GM19324 (cell line): ENCODE measurements around the gene ADORA1.

Experiments used
- ATAC-seq: cut with Tn5 transposase; IDR thresholded peaks from one replicate; pipeline ENCODE4 v1.9.1; 2021; ENCODE audit warnings: mild to moderate bottlenecking, moderate library complexity; ENCODE audit not compliant: unreplicated experiment, low FRiP score

Gene ADORA1

GRCh38 chr1:203169770-203170520, 42.4 kb downstream of the ADORA1 start:
- ATAC-seq: no peak

- ATAC-seq: no peak
Measured at GRCh38 chr1:203170625-203171330, 43.3 kb downstream of the ADORA1 start.

- ATAC-seq: no peak
Measured at GRCh38 chr1:203171341-203172183, 44.0 kb downstream of the ADORA1 start.

- ATAC-seq: no peak
Measured at GRCh38 chr1:203172184-203173010, 44.9 kb downstream of the ADORA1 start.

- no peak for ATAC-seq
Measured at GRCh38 chr1:203173011-203173555, 45.6 kb downstream of the ADORA1 start.

GRCh38 chr1:203173566-203173965, 46.0 kb downstream of the ADORA1 start:
- ATAC-seq: no peak

- ATAC-seq: no peak
Measured at GRCh38 chr1:203174324-203174985, 46.9 kb downstream of the ADORA1 start.

- no peak for ATAC-seq
Measured at GRCh38 chr1:203175237-203175826, 47.8 kb downstream of the ADORA1 start, which contains the start of gene MYBPH. TSS of gene MYBPH (minus strand) at chr1:203175826. CDS start at chr1:203175755, 71 bp downstream.

GRCh38 chr1:203175827-203176241, 48.3 kb downstream of the ADORA1 start:
- ATAC-seq: no peak

- ATAC-seq: no peak
Measured at GRCh38 chr1:203176273-203177035, 48.9 kb downstream of the ADORA1 start.

- ATAC-seq: no peak
Measured at GRCh38 chr1:203177036-203177405, 49.5 kb downstream of the ADORA1 start.

- no peak for ATAC-seq
Measured at GRCh38 chr1:203177470-203178039, 50.0 kb downstream of the ADORA1 start.

GRCh38 chr1:203178083-203178482, 50.6 kb downstream of the ADORA1 start:
- ATAC-seq: no peak

GRCh38 chr1:203178821-203179666, 51.5 kb downstream of the ADORA1 start:
- no peak for ATAC-seq

GRCh38 chr1:203179667-203180005, 52.1 kb downstream of the ADORA1 start:
- ATAC-seq: no peak

GRCh38 chr1:203180611-203181330, 53.2 kb downstream of the ADORA1 start:
- no peak for ATAC-seq
